ENCODE measurements around the gene EFNA4. TPM values are rescaled to one million over a fixed set of nuclear protein-coding genes. Genes with fewer than 3 reads are reported as not detected.

Gene EFNA4
- total and polyA plus RNA-seq, 9 of the 15 experiments (the other 6 are each of a cell fraction or from before 2014, with no cell fraction given) = 0.68 to 7.4 (median 6.1) TPM

GRCh38 chr1:155083865-155084721 is 20.6 kb downstream of the EFNA4 start (continued):
- TF ChIP-seq TARDBP (IDR thresholded peaks at IDR 0.05) (no peak), PHF21A (IDR thresholded peaks at IDR 0.05; ENCODE audit: borderline replicate concordance, low read depth) (no peak), SP1 (CRISPR knock-in tag; IDR thresholded peaks at IDR 0.05) (no peak), ZNF217 (CRISPR knock-in tag; IDR thresholded peaks at IDR 0.05) (0 out of 2 replicates have a peak, but pooled peaks have one; percentile 20), PYGO2 (tag; IDR thresholded peaks at IDR 0.05) (no peak), RBM39 (optimal IDR thresholded peaks at IDR 0.05; ENCODE audit: low read depth, low read length) (no peak), FOXK1 (CRISPR knock-in tag; IDR thresholded peaks at IDR 0.05; ENCODE audit: borderline replicate concordance) (peak; percentile 77; the same call in 1 of the 2 replicates), CBFB (CRISPR knock-in tag; IDR thresholded peaks at IDR 0.05) (peak; percentile 38; the same call in 1 of the 2 replicates), KLF1 (tag; IDR thresholded peaks at IDR 0.05) (no peak), ESRRA (IDR thresholded peaks at IDR 0.05; ENCODE audit: borderline replicate concordance, low read depth) (no peak), CAMTA2 (CRISPR knock-in tag; conservative IDR thresholded peaks at IDR 0.05) (no peak), ZBED1 (IDR thresholded peaks at IDR 0.05) (no peak), ETV1 (tag; conservative IDR thresholded peaks at IDR 0.05; ENCODE audit: low read depth) (no peak)
- TF ChIP-seq, protein P1, sequence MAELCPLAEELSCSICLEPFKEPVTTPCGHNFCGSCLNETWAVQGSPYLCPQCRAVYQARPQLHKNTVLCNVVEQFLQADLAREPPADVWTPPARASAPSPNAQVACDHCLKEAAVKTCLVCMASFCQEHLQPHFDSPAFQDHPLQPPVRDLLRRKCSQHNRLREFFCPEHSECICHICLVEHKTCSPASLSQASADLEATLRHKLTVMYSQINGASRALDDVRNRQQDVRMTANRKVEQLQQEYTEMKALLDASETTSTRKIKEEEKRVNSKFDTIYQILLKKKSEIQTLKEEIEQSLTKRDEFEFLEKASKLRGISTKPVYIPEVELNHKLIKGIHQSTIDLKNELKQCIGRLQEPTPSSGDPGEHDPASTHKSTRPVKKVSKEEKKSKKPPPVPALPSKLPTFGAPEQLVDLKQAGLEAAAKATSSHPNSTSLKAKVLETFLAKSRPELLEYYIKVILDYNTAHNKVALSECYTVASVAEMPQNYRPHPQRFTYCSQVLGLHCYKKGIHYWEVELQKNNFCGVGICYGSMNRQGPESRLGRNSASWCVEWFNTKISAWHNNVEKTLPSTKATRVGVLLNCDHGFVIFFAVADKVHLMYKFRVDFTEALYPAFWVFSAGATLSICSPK (IDR thresholded peaks at IDR 0.05; ENCODE audit: borderline replicate concordance) = no peak
- TF ChIP-seq, protein P2, sequence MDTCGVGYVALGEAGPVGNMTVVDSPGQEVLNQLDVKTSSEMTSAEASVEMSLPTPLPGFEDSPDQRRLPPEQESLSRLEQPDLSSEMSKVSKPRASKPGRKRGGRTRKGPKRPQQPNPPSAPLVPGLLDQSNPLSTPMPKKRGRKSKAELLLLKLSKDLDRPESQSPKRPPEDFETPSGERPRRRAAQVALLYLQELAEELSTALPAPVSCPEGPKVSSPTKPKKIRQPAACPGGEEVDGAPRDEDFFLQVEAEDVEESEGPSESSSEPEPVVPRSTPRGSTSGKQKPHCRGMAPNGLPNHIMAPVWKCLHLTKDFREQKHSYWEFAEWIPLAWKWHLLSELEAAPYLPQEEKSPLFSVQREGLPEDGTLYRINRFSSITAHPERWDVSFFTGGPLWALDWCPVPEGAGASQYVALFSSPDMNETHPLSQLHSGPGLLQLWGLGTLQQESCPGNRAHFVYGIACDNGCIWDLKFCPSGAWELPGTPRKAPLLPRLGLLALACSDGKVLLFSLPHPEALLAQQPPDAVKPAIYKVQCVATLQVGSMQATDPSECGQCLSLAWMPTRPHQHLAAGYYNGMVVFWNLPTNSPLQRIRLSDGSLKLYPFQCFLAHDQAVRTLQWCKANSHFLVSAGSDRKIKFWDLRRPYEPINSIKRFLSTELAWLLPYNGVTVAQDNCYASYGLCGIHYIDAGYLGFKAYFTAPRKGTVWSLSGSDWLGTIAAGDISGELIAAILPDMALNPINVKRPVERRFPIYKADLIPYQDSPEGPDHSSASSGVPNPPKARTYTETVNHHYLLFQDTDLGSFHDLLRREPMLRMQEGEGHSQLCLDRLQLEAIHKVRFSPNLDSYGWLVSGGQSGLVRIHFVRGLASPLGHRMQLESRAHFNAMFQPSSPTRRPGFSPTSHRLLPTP (IDR thresholded peaks at IDR 0.05; ENCODE audit: borderline replicate concordance, extremely low read depth, insufficient read length) = no peak
- TF ChIP-seq, protein P3, sequence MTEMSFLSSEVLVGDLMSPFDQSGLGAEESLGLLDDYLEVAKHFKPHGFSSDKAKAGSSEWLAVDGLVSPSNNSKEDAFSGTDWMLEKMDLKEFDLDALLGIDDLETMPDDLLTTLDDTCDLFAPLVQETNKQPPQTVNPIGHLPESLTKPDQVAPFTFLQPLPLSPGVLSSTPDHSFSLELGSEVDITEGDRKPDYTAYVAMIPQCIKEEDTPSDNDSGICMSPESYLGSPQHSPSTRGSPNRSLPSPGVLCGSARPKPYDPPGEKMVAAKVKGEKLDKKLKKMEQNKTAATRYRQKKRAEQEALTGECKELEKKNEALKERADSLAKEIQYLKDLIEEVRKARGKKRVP (CRISPR knock-in tag; IDR thresholded peaks at IDR 0.05) = no peak
- TF ChIP-seq, protein P4, sequence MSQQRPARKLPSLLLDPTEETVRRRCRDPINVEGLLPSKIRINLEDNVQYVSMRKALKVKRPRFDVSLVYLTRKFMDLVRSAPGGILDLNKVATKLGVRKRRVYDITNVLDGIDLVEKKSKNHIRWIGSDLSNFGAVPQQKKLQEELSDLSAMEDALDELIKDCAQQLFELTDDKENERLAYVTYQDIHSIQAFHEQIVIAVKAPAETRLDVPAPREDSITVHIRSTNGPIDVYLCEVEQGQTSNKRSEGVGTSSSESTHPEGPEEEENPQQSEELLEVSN (IDR thresholded peaks at IDR 0.05; ENCODE audit: borderline replicate concordance in 1 of 2, extremely low read depth in 1 of 2, insufficient read depth in 1 of 2, insufficient read length in 1 of 2, low read depth in 1 of 2, low read length in 1 of 2, poor library complexity in 1 of 2, severe bottlenecking in 1 of 2) = peak in 1 of 2 experiments; percentile 18
- TF ChIP-seq, protein P5, sequence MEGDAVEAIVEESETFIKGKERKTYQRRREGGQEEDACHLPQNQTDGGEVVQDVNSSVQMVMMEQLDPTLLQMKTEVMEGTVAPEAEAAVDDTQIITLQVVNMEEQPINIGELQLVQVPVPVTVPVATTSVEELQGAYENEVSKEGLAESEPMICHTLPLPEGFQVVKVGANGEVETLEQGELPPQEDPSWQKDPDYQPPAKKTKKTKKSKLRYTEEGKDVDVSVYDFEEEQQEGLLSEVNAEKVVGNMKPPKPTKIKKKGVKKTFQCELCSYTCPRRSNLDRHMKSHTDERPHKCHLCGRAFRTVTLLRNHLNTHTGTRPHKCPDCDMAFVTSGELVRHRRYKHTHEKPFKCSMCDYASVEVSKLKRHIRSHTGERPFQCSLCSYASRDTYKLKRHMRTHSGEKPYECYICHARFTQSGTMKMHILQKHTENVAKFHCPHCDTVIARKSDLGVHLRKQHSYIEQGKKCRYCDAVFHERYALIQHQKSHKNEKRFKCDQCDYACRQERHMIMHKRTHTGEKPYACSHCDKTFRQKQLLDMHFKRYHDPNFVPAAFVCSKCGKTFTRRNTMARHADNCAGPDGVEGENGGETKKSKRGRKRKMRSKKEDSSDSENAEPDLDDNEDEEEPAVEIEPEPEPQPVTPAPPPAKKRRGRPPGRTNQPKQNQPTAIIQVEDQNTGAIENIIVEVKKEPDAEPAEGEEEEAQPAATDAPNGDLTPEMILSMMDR (IDR thresholded peaks at IDR 0.05 in 2 of 3, conservative IDR thresholded peaks at IDR 0.05 in 1 of 3; ENCODE audit: insufficient read depth in 2 of 3, low read depth in 1 of 3, low read length in 3 of 3) = peak; percentile 38 to 73 (median 68); a peak in 5 of 6 replicates

Data from K562 (cell line).